ENCODE data around the gene FGB. TPM values are rescaled to one million over a fixed set of nuclear protein-coding genes. Genes with fewer than 3 reads are reported as not detected.

Gene FGB
- total RNA-seq, 1 donor from 2014 or later: not detected

- Histone ChIP-seq H3K4me3 (no peak overlapping the region), H3K27me3 (no peaks in the 10 kb centered on the region), H3K79me2 (ENCODE audit: low read depth) (no peaks in the 10 kb centered on the region), H3K4me1 (no peaks in the 10 kb centered on the region), H3K4me2 (no peak overlapping the region), H3K9me3 (ENCODE audit: low read depth) (no peaks in the 10 kb centered on the region), H3K9ac (no peak overlapping the region), H3K36me3 (no peaks in the 10 kb centered on the region), H4K20me1 (ENCODE audit: low read depth) (no peaks in the 10 kb centered on the region), H3K27ac (no peak overlapping the region), H2AFZ (replicated peaks) (no peak overlapping the region), H3F3A (ENCODE audit: low read depth) (no peaks in the 10 kb centered on the region)
- H3K9me3 Mint-ChIP-seq: no peaks in the 10 kb centered on the region
- no peak overlapping the region for H3K4me3 Mint-ChIP-seq
- H3K36me3 Mint-ChIP-seq: no peaks in the 10 kb centered on the region
- H3K27ac Mint-ChIP-seq: no peak overlapping the region
- DNase-seq (ENCODE audit: low spot score): no peak
- no peaks in the 10 kb centered on the region for H3K4me1 Mint-ChIP-seq
- TF ChIP-seq CTCF (IDR thresholded peaks at IDR 0.05) (no peak), EZH2phosphoT487 (IDR thresholded peaks at IDR 0.05) (no peak), EZH2 (IDR thresholded peaks at IDR 0.05) (no peak)
- H3K27me3 Mint-ChIP-seq (ENCODE audit: insufficient read depth, low read depth): no peaks in the 10 kb centered on the region
Observed at GRCh38 chr4:154583677-154584076, 20.9 kb downstream of the FGB start.

- H2AFZ ChIP-seq (replicated peaks): no peak overlapping the region
- H3K4me3 ChIP-seq: no peak overlapping the region
- Mint-ChIP-seq H3K27ac (no peak overlapping the region), H3K36me3 (no peaks in the 10 kb centered on the region), H3K4me3 (no peak overlapping the region), H3K27me3 (ENCODE audit: insufficient read depth, low read depth) (no peaks in the 10 kb centered on the region), H3K9me3 (no peaks in the 10 kb centered on the region), H3K4me1 (no peaks in the 10 kb centered on the region)
- H3K79me2 ChIP-seq (ENCODE audit: low read depth): no peaks in the 10 kb centered on the region
- no peaks in the 10 kb centered on the region for H3K9me3 ChIP-seq (ENCODE audit: low read depth)
- no peaks in the 10 kb centered on the region for H3F3A ChIP-seq (ENCODE audit: low read depth)
- H3K4me1 ChIP-seq: peaks cover 1% of the 10 kb centered on the region
- no peak overlapping the region for H3K9ac ChIP-seq
- no peak overlapping the region for H3K4me2 ChIP-seq
- no peak for DNase-seq (ENCODE audit: low spot score)
- H3K27me3 ChIP-seq: no peaks in the 10 kb centered on the region
- H3K36me3 ChIP-seq: no peaks in the 10 kb centered on the region
- H3K27ac ChIP-seq: no peak overlapping the region
- TF ChIP-seq CTCF (IDR thresholded peaks at IDR 0.05): no peak
- no peak for TF ChIP-seq EZH2phosphoT487 (IDR thresholded peaks at IDR 0.05)
- no peak for TF ChIP-seq EZH2 (IDR thresholded peaks at IDR 0.05)
- no peaks in the 10 kb centered on the region for H4K20me1 ChIP-seq (ENCODE audit: low read depth)
Observed at GRCh38 chr4:154584259-154584658, 21.4 kb downstream of the FGB start.

- no peaks in the 10 kb centered on the region for H3K79me2 ChIP-seq (ENCODE audit: low read depth)
- H3K27ac ChIP-seq: no peak overlapping the region
- no peaks in the 10 kb centered on the region for H3K36me3 ChIP-seq
- TF ChIP-seq CTCF (IDR thresholded peaks at IDR 0.05) (no peak), EZH2phosphoT487 (IDR thresholded peaks at IDR 0.05) (no peak), EZH2 (IDR thresholded peaks at IDR 0.05) (no peak)
- H3F3A ChIP-seq (ENCODE audit: low read depth): no peaks in the 10 kb centered on the region
- no peak overlapping the region for H3K27ac Mint-ChIP-seq
- no peaks in the 10 kb centered on the region for H3K36me3 Mint-ChIP-seq
- no peak for DNase-seq (ENCODE audit: low spot score)
- H2AFZ ChIP-seq (replicated peaks): no peak overlapping the region
- peaks cover 11% of the 10 kb centered on the region for H3K4me1 ChIP-seq
- H3K9me3 ChIP-seq (ENCODE audit: low read depth): no peaks in the 10 kb centered on the region
- H3K9me3 Mint-ChIP-seq: no peaks in the 10 kb centered on the region
- H3K4me1 Mint-ChIP-seq: no peaks in the 10 kb centered on the region
- H3K9ac ChIP-seq: no peak overlapping the region
- H3K4me3 ChIP-seq: no peak overlapping the region
- no peaks in the 10 kb centered on the region for H4K20me1 ChIP-seq (ENCODE audit: low read depth)
- no peaks in the 10 kb centered on the region for H3K27me3 ChIP-seq
- H3K4me3 Mint-ChIP-seq: no peak overlapping the region
- no peak overlapping the region for H3K4me2 ChIP-seq
- no peaks in the 10 kb centered on the region for H3K27me3 Mint-ChIP-seq (ENCODE audit: insufficient read depth, low read depth)
Observed at GRCh38 chr4:154585369-154586018, 22.7 kb downstream of the FGB start.
